OCI-LY1 (cell line): ENCODE measurements around the gene SMU1.

Source experiments
- CTCF ChIP-seq: fragments of 200-600 bp; sonication (generic), shearing (Covaris generic); IDR thresholded peaks from 2 replicates; pipeline ENCODE4 v1.5.1; 2017; ENCODE audit warnings: mild to moderate bottlenecking, antibody characterized with exemption, low read length, moderate library complexity, mixed read lengths
- EZH2 ChIP-seq: fragments of 200-600 bp; sonication (generic), shearing (Covaris generic); IDR thresholded peaks from 2 replicates; pipeline ENCODE4 v1.8.0; 2017; ENCODE audit warnings: borderline replicate concordance, mixed run types, mild to moderate bottlenecking, antibody characterized with exemption, low read length, moderate library complexity, mixed read lengths

GRCh38 chr9:33102551-33103210 lies 26.2 kb upstream of the SMU1 start:
- TF ChIP-seq CTCF (no peak), EZH2 (no peak)
